Hematopoietic multipotent progenitor cell treated with erythropoietin and hydrocortisone succinate and interleukin-3 and kit ligand, for 4 days (in vitro differentiated cells): Measurements from ENCODE around the gene IMPDH2.
"Not testable (repeated sequence)": the region's sequence is repeated elsewhere in the genome, so short reads cannot be mapped to it uniquely, and the experiment has no call there.

Experiments
- DNase-seq: peaks from one replicate; pipeline ENCODE4 v3.0.0-alpha.2; 2015

Gene IMPDH2

DNA sequence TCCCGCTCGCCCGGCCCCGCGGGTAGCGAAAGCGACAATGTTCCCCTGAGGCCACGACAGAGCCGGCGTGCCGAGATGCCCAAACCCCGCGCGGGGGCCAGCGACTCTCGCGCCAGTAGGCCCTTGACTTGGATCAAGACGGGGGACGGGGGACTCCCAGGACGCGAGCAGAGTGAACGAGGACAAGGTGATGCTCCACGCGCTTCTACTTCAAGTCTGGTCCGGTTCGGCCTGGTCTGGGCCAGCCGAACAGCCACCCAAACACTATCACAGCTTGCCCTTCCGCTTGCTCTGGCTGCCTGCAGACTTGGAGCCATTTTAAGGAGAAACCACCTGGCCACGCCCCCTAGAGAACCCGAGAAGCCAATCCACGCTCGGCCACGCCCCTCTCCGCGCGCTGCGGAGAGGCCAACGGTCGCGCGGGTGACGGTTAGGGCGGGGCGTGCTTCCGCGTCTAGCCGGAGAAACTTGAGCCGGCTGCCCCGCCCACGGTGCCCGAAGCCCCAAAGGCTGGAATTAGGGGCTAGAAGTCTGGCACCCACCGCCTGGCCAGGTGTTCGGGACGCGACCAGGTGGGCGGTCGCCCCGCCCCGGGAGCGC is 7.9 kb downstream of the IMPDH2 start:
- DNase-seq, result peak; percentile 100

DNA sequence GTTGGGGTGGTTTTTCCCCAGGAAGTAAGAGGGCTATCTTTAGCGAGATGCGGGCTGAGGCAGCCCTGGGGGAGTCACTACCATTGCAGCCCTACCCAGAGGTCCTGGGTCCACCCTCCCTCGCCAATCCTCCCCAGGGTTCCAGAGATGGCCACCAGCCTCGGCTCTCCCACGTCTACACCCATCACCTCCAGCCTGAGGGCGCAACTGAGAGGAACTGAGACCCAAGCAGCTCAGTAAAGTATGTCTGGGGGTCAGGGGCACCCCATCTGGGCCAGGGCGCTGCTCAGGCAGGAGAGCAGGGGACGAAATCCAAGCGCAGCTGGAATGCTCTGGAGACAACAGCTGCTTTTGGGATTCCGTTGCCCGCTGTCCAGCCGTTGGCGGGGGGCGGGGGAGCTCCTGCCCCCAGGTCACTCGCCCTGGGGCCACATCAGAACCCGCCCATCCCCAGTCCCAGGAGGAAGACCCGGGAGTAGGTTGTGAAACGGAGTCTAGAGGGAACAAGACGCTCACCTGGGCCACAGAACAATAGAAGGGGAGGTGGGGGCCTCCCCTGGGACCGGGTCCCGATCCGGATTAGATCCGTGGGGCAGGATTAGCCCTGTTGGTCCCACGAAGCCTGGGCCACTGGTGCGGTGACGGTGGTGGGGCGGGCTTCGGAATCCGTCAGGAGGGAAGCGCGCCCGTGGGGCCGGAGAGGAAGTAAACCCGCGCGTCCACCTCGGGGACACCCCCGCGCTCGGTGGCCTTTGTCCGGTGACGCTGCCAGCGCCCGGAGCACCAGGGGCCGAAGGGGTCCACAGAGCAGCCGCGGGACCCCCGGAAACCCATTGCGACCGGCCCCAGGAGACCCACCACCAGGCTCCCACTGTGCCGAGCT is 8.6 kb downstream of the IMPDH2 start:
- peak; percentile 69 for DNase-seq

DNA sequence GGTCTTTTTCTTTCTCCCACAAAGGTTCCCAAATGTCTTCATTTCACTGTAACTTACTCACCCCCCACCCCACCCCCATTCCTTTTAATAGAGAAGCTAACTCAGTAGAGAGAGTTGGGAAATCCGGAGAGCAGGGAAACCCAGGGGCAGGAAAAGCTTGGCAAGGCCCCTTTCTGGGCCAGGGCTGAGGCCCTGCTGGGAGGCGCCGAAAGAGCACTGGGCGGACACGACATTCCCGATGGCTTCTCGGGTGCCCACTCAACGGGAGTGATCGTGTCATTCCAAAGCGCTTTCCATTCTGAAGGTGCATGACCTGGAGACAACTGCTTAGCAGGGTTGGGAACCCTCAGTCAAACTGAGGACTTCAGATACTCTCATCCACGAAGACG is 9.3 kb downstream of the IMPDH2 start:
- DNase-seq, result no peak

DNA sequence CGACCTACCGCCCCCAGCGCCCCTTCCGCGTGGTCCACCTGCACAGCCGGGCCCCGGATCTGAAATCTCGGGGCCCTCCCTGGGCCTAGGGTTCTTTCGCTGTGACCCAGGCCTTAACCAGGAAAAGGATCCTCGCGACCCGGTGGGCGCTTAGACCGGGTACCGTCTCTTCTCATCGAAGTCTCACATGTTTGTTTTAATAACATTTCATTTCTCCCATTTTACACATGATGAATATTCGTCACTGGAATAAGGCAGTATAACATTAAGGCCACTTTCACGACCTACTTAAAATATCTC is 10.5 kb downstream of the IMPDH2 start:
- no peak for DNase-seq

DNA sequence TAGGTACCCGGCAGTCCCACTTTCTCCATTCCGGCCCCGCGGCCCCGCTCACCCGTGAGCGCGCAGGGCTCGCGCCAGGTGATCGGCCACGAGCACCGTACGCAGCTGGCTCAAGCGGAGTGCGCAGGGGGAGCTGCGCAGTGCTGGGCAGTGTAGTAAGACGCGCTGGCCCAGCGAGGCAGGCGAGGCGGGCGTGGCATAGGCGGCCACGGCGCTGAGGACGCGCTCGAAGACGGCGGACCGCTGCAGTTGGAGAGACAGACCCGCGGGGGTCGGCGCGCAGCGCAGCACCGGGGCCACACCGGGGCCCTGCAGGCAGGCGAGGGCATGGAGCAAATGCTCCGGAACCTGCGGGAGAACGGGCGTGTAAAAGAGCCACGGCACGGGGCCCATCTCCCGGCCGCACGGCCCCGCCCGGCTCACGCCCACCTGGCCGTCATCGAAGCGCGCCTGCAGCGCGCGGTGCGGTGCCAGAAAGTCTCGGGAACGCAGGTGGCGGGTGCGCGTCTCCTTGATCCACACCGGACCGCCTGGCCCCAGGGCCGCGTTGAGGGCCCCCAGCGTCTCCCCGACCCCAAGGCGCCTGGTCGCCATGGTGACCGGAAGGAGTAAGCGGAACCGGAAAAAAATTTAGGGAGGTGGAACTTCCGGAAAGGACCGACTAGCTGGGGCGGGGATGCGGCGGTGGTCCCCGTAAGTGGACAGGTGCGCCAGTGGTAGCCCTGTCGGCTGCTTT is 11.1 kb downstream of the IMPDH2 start, which contains the start of gene DALRD3:
Gene DALRD3 (minus strand): TSS at position 610 of the 736 bp plus-strand sequence. CDS start 16 bp downstream, at position 594.
- DNase-seq, result peak; percentile 89

DNA sequence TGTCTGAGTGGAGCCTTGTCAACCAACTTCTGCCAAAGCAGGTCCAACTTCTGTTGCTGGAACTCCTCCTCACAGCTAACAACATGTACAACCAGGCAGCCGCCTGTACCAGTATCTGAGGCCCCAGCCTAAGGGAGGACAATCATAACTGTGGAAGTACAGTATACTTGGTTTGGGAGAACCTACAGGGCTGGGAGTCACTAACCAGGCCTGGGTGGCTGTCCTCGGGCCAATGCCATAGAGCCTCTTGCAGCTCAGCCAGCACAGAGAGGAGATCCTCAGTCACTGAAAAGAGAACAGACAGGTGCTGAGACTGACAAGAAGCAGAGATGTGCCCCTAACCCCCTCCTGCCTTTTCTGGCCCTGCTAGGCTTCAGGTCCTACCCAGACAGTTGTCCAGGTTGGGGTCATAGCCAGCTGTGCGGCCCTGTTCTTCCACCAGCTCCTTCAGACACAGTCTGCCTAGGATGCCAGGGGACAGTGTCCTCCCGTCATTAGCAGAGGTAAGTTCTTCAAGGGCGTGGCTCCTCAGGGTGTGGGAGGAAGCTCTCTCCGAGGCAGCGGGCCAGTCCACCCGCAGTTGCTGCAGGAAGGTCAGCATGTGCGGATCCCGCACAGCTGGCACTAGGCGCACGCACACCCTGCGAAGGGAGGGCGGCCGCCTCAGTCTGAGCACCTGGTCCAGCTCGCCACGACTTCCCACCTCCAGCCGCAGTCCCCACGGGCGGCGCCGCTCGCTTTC is 11.8 kb downstream of the IMPDH2 start:
- DNase-seq, result peak; percentile 55

DNA sequence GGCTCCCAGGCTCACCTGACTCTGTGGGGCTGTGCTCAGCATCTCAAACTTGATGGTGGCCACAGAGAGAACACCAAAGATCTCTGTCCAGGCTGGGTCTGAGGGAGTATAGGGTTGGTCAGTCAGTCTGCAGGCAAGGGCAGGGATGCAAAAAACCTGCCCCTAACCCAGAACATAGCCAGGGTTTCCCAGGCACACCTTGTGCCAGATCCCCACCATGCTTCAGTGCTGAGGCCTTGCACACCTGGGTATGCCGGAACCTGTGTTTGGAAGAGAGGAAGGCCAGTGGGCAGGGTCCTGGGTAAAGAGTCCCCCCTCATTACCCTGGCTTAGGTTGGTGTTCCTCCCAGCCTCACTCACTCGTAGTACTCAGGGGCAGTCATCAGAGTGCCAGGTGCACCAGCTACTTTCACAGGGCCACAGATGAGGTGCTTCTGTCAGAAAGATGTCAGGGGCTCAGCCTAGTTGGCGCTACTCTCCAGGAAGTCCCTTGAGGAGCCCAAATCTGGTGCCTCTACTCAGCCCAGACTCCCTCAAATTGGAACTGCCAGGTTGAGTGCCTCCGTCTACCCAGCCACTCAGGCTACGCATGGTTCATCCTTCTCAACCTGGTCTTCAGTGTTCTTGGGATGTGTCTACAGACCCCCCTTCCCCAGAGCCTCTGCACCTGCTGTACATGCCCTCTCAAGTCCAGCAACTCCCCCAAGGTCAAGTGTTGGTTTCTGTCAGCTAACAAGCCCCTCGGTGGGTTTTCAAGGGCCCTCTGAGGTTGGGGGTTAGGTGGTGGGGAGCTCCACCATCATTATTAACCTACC is 12.6 kb downstream of the IMPDH2 start:
- no peak for DNase-seq

DNA sequence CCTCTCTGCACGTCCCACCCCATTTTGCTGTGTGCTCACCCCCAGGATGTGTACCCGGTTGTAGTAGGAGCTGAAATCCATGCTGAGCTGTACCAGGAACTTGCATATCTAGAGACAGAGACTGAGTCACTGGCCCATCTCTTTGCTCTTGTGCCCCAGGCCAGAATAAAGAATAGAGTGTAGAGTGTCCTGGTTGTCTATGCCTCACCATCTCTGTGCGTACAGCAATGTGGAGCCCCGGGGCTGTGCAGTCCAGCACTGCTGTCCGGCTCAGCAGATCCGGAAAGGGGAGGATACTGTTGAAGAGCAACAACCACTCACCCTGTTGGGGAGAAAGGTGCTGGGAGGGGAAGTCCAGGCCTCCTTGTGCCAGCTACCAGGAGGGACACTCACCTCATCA is 13.4 kb downstream of the IMPDH2 start:
- no peak for DNase-seq

DNA sequence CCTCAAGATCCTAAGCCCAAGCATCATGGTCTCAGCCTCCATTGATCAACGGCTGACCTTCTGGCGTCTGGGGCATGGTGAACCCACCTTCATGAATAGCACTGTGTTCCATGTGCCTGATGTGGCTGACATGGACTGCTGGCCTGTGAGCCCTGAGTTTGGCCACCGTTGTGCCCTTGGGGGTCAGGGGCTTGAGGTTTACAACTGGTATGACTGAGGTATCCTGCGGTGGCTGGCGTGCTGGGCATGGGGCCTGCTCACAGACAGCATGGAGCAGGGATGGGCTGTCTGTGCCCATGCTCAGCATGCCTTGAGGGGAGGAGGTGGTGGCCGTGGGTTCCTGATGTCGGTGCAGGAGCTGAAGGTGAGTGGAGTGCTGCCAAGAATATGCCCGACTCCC is 14.1 kb downstream of the IMPDH2 start:
- no peak for DNase-seq

DNA sequence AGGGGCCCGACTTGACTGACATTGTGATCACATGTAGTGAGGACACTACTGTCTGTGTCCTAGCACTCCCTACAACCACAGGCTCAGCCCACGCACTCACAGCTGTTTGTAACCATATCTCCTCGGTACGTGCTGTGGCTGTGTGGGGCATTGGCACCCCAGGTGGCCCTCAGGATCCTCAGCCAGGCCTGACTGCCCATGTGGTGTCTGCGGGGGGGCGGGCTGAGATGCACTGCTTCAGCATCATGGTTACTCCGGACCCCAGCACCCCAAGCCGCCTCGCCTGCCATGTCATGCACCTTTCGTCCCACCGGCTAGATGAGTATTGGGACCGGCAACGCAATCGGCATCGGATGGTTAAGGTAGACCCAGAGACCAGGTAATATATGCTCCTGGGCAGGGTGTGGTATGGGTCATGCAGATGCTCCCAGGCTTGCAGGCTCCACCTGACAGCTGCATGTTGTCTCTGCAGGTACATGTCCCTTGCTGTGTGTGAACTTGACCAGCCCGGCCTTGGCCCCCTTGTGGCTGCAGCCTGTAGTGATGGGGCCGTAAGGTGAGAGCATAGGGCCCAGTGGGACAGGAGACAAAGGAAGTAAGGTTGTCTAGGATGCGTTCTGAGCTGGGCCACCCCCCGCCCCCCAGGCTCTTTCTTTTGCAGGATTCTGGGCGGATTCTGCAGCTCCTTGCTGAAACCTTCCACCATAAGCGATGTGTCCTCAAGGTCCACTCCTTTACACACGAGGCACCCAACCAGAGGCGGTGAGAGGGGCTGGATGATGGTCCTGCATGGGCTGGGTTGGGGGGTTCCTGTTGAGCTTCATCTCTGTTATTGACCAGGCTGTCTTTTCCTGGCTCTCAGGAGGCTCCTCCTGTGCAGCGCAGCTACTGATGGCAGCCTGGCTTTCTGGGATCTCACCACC is 15.2 kb downstream of the IMPDH2 start:
- DNase-seq, result peak; percentile 78

DNA sequence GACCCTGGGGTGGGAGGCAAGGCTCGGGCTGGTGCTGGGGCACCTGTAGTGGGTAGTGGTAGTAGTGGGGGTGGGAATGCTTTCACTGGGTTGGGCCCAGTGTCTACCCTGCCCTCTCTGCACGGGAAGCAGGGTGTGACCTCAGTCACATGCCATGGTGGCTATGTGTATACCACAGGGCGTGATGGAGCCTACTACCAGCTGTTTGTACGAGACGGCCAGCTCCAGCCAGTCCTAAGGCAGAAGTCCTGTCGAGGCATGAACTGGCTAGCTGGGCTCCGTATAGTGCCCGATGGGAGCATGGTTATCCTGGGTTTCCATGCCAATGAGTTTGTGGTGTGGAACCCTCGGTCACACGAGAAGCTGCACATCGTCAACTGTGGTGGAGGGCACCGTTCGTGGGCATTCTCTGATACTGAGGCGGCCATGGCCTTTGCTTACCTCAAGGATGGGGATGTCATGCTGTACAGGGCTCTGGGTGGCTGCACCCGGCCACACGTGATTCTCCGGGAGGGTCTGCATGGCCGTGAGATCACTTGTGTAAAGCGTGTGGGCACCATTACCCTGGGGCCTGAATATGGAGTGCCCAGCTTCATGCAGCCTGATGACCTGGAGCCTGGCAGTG is 16.0 kb downstream of the IMPDH2 start:
- DNase-seq, result no peak

DNA sequence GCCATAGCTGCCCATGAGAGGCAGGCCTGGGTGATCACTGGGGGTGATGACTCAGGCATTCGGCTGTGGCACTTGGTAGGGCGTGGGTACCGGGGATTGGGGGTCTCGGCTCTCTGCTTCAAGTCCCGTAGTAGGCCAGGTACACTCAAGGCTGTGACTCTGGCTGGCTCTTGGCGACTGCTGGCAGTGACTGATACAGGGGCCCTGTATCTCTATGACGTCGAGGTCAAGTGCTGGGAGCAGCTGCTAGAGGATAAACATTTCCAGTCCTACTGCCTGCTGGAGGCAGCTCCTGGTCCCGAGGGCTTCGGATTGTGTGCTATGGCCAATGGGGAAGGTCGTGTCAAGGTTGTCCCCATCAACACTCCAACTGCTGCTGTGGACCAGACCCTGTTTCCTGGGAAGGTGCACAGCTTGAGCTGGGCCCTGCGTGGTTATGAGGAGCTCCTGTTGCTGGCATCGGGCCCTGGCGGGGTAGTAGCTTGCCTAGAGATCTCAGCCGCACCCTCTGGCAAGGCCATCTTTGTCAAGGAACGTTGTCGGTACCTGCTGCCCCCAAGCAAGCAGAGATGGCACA is 16.7 kb downstream of the IMPDH2 start:
- DNase-seq, result no peak

DNA sequence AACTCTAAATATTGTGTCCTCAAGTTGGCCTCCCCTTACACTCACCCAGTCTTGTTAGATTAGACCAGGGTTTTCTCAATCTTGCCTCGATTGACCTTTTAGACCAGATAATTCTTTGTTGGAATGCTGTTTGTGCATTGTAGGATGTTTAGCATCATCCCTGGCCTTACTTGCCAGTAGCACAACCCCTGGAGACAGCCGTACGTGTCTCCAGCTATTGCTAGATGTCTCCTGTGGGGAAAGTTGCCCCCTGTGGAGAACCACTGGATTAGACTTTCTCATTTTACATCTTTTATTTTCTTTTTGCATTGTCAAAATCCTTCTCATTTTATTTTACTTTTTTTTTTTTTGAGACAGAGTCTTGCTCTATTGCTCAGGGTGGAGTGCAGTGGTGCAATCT is 19.8 kb downstream of the IMPDH2 start:
- DNase-seq, result no peak

DNA sequence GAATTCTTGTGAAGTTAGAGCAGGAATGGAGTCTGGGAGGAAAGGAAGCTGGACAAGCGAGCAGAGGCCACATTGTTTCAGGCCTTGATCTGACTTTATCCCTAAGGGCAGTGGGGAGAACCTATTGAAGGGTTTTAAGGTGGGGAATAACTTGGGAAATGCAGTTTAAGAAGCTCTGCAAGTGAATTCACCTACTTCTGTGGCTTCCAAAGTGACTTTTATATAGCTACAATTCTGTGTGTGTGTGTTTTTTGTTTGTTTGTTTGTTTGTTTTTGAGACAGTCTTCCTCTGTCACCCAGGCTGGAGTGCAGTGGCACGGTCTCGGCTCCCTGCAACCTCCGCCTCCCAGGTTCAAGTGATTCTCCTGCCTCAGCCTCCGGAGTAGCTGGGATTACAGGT is 20.6 kb downstream of the IMPDH2 start:
- DNase-seq, result not testable (repeated sequence)

DNA sequence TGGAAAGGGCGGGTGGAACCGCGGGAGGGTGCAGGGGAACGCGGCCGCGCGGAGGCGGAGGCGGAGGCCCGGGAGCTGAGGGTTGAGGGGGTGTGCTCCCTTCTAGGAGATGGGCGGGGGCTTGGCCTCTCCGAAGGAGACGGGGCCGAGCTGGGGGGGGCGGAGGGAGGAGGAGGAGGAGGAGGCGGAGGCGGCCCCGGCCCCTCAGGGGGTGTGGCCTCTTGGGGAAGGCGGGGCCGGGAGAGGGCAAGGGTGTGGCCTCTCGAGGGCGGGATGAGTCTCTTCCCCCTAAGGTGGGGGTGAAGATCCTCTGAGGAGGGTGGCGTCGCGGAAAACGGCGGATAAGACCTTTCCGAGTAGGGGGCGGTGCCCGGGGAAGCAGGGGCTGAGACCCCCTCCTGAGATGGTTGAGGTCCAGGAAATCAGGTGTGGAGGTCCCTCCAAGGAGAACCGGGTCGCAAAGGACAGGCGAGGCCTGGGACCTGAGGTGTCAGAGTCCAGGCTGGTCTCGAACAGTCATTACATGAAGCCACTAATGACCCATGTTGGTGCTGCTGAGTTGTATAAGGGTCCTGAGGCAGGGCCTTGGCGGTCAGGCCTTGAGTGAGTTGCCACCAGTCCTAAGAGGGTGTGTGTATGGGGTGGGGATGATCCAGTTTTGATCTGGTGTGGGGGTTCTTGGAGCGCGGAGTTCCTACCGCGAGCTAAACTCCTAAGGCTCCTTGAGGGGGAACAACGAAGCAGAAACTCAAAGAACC is 21.2 kb downstream of the IMPDH2 start:
- DNase-seq, result peak; percentile 98

DNA sequence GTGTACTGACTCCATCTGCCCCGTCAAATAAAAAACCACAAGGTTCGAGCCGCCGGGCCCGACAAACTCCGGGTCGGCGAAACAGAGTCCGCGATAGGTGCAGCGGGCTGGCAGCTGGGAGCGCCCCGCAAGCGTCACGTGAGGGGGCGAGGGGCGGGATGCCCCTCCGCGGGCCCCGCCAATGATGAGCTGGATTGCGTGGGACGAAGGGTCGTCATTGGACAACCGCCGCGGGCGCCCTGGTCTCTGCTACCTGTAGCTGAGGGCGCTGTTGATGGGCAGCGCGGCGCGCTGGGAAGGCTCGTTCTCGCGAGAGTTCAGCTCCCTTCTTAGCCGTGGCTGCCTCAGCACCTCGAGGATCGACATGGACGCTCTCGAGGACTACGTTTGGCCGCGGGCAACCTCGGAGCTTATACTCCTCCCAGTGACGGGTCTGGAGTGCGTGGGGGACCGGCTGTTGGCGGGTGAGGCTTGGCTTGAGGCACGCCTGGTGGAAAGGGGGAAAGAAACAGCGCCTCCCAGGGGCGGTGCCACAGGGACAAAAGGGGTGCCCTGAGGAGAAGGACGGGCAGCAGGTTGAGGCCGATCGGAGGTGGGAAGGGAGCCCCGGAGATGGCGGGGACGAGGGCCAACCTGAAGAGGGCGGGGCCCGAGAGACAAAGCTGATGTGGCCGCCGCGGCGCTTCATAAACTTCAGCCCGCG is 22.0 kb downstream of the IMPDH2 start, which contains the start of gene WDR6:
Gene WDR6 (plus strand): TSS at position 324 of the 703 bp plus-strand sequence. CDS start 41 bp downstream, at position 365.
- DNase-seq, result peak; percentile 99

DNA sequence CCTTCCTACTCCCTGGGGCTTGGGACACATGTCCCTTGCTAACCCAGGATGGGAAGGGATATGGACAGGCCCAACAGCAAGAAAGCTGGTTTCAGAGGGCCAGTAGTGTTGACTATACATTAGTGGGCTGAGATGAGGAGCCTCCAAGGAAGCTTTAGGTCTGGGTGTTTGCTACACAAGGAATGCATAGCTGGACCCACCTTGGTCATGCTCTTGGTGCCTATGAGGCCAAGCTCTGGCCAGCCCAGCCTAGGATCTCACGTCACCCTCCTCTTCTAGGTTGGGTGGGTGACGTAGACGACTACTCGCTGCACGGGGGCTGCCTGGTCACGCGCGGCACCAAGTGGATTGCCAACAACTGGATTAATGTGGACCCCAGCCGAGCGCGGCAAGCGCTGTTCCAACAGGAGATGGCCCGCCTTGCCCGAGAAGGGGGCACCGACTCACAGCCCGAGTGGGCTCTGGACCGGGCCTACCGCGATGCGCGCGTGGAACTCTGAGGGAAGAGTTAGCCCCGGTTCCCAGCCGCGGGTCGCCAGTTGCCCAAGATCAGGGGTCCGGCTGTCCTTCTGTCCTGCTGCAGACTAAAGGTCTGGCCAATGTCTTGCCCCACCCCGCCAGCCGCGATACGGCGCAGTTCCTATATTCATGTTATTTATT is 22.7 kb downstream of the IMPDH2 start:
- DNase-seq, result peak; percentile 60

DNA sequence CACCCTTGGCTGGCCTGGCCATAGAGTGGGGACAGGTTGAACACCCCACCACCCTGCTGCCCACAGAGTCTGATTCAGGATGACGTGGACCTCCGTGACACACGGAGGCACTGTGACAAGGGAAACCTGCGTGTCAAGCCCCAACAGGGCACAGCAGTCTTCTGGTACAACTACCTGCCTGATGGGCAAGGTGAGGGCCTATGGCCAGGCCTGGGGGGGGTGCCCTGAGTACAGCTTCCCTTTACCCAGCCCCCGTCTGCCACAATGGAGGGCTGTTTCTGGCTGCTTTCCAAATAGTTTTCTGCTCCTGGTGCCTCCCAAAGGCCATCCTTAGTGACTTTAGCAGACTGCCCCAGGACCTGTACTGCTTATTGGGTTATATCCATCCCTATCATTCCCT is 23.2 kb downstream of the IMPDH2 start:
- no peak for DNase-seq
